GM21619 (cell line): ENCODE data around the gene FFAR3.
"Not testable (repeated sequence)": the region's sequence is repeated elsewhere in the genome, so short reads cannot be mapped to it uniquely, and the experiment has no call there.

ENCODE experiments used
- ATAC-seq: cut with Tn5 transposase; IDR thresholded peaks from one replicate; pipeline ENCODE4 v1.9.1; 2021; ENCODE audit not compliant: unreplicated experiment

Gene FFAR3

GRCh38 chr19:35399948-35400772 is 41.9 kb downstream of the FFAR3 start:
- ATAC-seq = no peak

GRCh38 chr19:35400773-35401100 is 42.5 kb downstream of the FFAR3 start:
- no peak for ATAC-seq

GRCh38 chr19:35401416-35401815 is 43.2 kb downstream of the FFAR3 start:
- not testable (repeated sequence) for ATAC-seq

GRCh38 chr19:35403116-35403760 is 45.0 kb downstream of the FFAR3 start:
- ATAC-seq = no peak

- peak; percentile 58 for ATAC-seq
These were observed 46.8 kb downstream of the FFAR3 start for GRCh38 chr19:35404879-35405622.

- no peak for ATAC-seq
These were observed 49.4 kb downstream of the FFAR3 start for GRCh38 chr19:35407619-35408018.

- ATAC-seq = peak; percentile 59
These were observed 50.3 kb downstream of the FFAR3 start for GRCh38 chr19:35408284-35409171.

GRCh38 chr19:35409191-35409590 is 50.9 kb downstream of the FFAR3 start:
- no peak for ATAC-seq
